Neural crest cell (in vitro differentiated cells): Measurements from ENCODE around the gene SLC30A3. TPM values are rescaled to one million over a fixed set of nuclear protein-coding genes. Genes with fewer than 3 reads are reported as not detected.

Experiments used
- DNase-seq: peaks from one replicate; pipeline ENCODE4 v3.0.0; 2021; ENCODE audit warnings: low read depth, mixed read lengths, low spot score
- H3K27ac Mint-ChIP-seq: one replicate; pipeline ENCODE4 v1.8.0; 2021; ENCODE audit warnings: mild to moderate bottlenecking, mixed read lengths; ENCODE audit not compliant: unreplicated experiment
- H3K27me3 Mint-ChIP-seq: 2 replicates; pipeline ENCODE4 v1.8.0; 2021; ENCODE audit warnings: low read depth, mild to moderate bottlenecking, mixed read lengths
- H3K36me3 Mint-ChIP-seq: 2 replicates; pipeline ENCODE4 v1.8.0; 2021; ENCODE audit warnings: low read depth, mild to moderate bottlenecking, mixed read lengths
- H3K4me1 Mint-ChIP-seq: 2 replicates; pipeline ENCODE4 v1.8.0; 2021; ENCODE audit warnings: mixed read lengths
- H3K4me3 Mint-ChIP-seq: one replicate; pipeline ENCODE4 v1.8.0; 2021; ENCODE audit warnings: mild to moderate bottlenecking, mixed read lengths
- H3K9me3 Mint-ChIP-seq: 2 replicates; pipeline ENCODE4 v1.8.0; 2021; ENCODE audit warnings: mixed read lengths
- CTCF ChIP-seq: fragments of 200-600 bp; sonication (generic); conservative IDR thresholded peaks from 2 replicates; pipeline ENCODE4 v1.5.0; 2021; ENCODE audit warnings: antibody characterized with exemption, mild to moderate bottlenecking
- total RNA-seq: library from RNA; stranded (reverse); gene quantifications from 2 replicates; pipeline ENCODE4 v1.2.1, GENCODE V29; 2021

Gene SLC30A3
- total RNA-seq, 1 donor from 2014 or later, result 0.93 TPM

- no peak for DNase-seq
- no peak for TF ChIP-seq CTCF
- H3K4me3 Mint-ChIP-seq, result no peak overlapping the region
- no peaks in the 10 kb centered on the region for H3K9me3 Mint-ChIP-seq
- peaks cover 5% of the 10 kb centered on the region for H3K27me3 Mint-ChIP-seq
- peaks cover 9% of the 10 kb centered on the region for H3K36me3 Mint-ChIP-seq
- no peak overlapping the region for H3K27ac Mint-ChIP-seq
- no peaks in the 10 kb centered on the region for H3K4me1 Mint-ChIP-seq
Observed at GRCh38 chr2:27243391-27244130, 19.3 kb downstream of the SLC30A3 start.

GRCh38 chr2:27242614-27242951 is 20.3 kb downstream of the SLC30A3 start:
- H3K4me3 Mint-ChIP-seq, result no peak overlapping the region
- H3K9me3 Mint-ChIP-seq, result no peaks in the 10 kb centered on the region
- peaks cover 9% of the 10 kb centered on the region for H3K36me3 Mint-ChIP-seq
- no peak overlapping the region for H3K27ac Mint-ChIP-seq
- no peak for DNase-seq
- no peaks in the 10 kb centered on the region for H3K4me1 Mint-ChIP-seq
- no peak for TF ChIP-seq CTCF
- H3K27me3 Mint-ChIP-seq, result peaks cover 2% of the 10 kb centered on the region

DNA sequence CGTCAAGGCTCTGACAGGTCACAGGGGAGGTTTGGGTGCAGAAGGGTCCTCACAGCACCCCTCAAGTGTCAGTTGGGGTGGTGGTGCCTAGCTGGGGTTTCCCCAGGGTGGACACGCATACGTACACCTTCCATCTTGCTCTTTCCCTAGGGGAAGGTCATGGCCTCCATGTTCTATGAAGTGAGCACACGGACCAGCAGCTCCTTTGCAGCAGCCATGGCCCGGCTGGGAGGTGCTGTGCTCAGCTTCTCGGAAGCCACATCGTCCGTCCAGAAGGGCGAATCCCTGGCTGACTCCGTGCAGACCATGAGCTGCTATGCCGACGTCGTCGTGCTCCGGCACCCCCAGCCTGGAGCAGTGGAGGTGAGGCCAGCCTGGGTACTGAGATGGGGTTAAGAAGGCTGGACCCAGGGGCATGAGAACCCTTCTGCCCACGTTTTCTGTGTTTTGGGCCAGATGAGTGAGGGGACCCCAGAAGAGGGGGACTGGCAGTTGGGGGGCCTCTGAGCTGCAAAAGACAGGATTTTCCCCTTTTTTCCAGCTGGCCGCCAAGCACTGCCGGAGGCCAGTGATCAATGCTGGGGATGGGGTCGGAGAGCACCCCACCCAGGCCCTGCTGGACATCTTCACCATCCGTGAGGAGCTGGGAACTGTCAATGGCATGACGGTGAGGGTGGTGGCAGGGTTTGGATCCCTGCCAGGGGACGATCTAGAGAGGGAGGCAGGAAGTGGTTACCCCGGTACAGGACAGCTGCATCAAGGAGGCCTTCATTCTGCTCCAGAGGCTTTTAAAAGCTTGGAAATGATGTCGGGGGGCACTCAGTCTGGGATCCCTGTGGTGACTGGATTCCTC is 20.9 kb downstream of the SLC30A3 start:
- Mint-ChIP-seq H3K4me3 (no peak overlapping the region), H3K36me3 (peaks cover 9% of the 10 kb centered on the region), H3K27ac (no peak overlapping the region), H3K27me3 (no peaks in the 10 kb centered on the region), H3K9me3 (no peaks in the 10 kb centered on the region), H3K4me1 (no peaks in the 10 kb centered on the region)
- DNase-seq, result no peak
- TF ChIP-seq CTCF, result no peak

DNA sequence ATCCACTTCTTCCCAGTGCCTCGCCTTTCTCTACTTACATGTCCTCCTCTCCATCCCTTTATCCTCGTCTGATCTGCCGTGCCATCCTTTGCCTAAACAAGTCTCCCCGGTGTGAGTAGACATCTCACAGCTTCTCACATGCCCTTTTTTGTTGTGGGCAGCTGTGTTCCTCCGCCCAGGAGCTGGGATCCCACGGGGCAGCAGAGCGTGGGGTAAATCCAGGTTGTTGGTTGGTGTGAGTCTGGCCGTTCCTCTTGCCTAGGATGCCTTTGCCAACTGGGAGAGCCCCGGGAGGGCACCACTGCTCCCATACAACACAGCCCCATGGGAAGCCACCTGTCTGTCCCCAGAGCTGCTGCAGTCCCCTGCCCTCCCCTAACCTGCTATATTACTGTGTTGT is 22.4 kb downstream of the SLC30A3 start:
- no peak overlapping the region for H3K4me3 Mint-ChIP-seq
- H3K36me3 Mint-ChIP-seq, result peaks cover 13% of the 10 kb centered on the region
- no peak for TF ChIP-seq CTCF
- H3K27me3 Mint-ChIP-seq, result no peaks in the 10 kb centered on the region
- H3K4me1 Mint-ChIP-seq, result no peaks in the 10 kb centered on the region
- H3K27ac Mint-ChIP-seq, result no peak overlapping the region
- H3K9me3 Mint-ChIP-seq, result no peaks in the 10 kb centered on the region
- no peak for DNase-seq

DNA sequence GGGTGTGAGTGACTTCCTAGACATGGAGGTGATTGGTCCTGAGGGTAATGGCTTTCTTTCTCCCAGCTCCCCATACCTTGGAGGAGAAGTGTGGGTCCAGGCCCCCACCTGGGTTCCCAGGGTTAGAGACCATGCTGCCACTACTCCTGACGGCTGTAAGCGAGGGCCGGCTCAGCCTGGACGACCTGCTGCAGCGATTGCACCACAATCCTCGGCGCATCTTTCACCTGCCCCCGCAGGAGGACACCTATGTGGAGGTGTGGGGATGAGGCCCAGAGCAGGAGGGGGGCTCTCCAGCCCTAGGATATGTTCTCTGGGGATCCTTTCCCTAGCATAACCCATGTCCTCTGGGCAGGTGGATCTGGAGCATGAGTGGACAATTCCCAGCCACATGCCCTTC is 23.9 kb downstream of the SLC30A3 start:
- Mint-ChIP-seq H3K27ac (no peak overlapping the region), H3K27me3 (no peaks in the 10 kb centered on the region), H3K4me1 (no peaks in the 10 kb centered on the region), H3K36me3 (peaks cover 13% of the 10 kb centered on the region), H3K4me3 (no peak overlapping the region), H3K9me3 (no peaks in the 10 kb centered on the region)
- no peak for TF ChIP-seq CTCF
- no peak for DNase-seq
